NCI-H510A (cell line): ENCODE data around the gene VAV3.

ENCODE experiments used
- DNase-seq: peaks from one replicate; lab custom pipeline; 2025; lab: John Stamatoyannopoulos, UW

VAV3 gene

GRCh38 chr1:107789817-107790524 lies 175.0 kb downstream of the VAV3 start:
- DNase-seq, result no peak

DNA sequence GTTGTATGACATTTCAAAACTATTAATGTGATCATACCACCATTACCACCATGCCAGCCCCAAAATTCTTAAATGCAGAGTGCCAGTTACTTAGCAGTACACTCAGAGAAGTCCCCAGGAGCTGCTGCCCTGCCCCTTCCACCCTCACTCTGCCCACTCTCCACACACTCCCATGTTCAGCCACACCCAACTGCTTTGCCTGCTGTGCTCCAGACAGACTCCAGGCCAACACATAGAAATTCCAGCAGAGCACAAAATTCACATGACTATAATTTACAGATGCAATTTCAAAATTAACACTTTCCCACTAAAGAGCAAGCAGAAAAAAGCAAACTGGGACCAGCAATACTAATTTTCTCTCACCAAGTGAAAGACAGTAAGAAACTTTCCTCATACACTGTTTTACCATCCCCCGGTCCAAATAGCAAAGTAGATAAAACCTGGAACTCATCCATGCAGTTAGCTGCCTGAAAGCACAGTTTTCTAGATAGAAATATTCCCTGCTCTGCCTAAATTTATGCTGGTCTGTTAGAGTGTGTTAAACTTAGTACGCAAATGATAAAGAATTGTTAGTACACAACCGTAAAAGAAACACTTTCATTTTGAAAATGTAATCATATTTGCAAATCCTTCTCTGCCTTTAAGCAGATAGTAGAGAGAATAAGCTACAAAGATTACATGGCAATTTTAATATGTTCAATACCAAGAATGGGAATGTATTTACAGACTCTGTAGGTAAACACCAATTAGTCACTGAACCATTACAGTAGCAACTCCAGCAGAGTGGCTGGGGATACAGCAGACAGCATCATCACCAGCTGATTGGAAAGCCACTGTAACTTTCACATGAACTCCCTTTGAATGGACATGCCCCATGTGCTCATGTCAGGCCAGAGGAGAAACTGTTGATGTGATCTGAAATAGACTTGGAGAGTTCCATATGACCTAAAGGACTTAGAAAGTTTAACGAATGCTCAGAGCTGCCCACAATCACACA lies 176.5 kb downstream of the VAV3 start:
- no peak for DNase-seq

DNA sequence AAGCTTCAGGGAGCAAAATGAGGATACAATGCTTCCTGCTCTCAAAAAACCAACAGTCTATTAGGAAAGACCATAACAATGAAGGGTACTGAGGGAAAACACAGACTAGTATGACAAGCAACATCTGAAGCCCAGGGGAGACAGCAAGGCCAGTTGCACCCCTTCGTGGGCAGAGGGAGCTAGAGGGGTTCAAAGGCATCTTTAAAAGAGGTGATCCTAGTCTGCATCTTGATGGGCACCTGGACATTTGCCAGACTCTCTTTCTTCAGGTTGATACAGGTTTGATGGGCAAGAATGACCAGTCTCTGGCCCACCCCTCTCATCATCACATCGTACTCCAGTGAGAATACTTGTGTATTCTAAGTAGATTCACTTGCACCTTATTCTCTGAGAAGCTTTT lies 177.7 kb downstream of the VAV3 start:
- DNase-seq, result peak; percentile 56

DNA sequence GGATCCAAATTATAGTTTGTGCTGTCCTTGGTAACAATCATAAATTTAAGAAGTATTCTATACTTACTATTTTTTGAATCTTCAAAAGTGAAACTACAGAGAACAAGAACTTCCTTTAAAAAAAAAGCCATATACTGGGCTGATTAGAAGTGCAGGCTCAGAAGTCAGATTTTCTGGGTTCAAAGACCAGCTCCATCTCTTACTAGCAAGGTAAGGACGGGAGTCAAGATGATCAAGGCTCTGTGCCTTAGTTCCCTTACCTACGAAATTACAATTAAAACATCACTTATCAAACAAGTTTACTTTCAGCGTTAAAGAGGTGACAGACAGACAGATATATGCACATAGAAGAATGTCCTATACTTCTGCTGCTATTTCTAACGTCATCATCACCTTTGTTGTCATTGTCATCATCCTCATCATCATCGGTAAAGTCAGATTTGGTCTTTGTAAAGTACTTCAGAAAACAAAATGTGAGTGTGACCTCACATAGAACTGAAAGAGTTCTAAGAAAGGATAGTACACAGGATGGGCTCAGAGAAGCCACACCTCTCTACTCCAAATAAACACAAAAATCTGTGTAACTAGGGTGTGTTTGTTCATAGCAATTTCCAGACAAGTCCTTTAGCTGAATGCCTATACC lies 178.7 kb downstream of the VAV3 start:
- DNase-seq, result no peak

GRCh38 chr1:107785496-107786202 lies 179.3 kb downstream of the VAV3 start:
- no peak for DNase-seq

DNA sequence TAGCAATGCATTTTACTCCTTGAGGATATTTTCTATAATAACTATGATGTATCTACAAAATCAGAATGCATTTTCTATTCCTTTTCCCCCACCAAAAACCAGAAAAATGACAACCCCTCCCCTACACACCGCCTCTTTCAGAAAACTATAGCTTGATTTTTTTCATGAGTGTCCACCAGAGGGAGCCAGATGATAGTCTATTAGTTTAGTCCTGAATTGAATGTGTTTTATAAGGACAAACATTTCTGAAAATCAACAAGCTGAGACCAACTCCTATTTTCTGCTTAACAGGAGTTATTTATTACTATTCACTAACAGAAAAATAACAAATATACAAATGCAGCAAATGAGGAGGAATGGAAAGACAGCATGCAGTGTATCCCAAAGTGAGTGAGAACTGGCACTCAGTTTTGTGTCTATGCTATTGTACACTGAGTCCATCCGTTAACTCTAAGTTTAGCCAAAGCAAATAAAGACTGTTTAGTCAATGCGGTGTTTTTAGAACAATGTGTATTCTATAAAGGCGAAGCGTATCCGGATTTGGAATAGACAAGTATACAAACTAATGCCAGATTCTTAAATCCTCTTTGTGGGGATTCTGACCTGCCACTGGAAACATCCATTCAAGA lies 182.6 kb downstream of the VAV3 start:
- DNase-seq, result no peak

GRCh38 chr1:107781245-107781644 lies 183.7 kb downstream of the VAV3 start:
- no peak for DNase-seq

DNA sequence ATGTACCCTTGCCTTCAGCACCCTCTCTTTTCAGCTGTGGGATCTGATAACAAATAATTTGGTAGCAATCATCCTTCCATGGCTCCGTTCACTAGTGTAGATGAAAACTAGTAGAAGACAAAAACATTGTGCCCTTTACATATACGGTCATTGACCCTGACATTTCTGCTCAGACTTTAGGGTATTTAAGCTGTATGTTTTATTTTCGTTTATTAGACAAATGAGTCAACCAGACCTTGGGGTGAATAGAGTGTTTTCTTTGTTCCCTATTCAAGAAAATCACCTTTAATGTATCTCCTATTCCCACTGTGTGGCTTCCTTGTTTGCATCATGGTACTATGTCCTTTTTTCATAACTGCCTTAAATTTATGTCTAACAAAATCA lies 187.3 kb downstream of the VAV3 start:
- no peak for DNase-seq

DNA sequence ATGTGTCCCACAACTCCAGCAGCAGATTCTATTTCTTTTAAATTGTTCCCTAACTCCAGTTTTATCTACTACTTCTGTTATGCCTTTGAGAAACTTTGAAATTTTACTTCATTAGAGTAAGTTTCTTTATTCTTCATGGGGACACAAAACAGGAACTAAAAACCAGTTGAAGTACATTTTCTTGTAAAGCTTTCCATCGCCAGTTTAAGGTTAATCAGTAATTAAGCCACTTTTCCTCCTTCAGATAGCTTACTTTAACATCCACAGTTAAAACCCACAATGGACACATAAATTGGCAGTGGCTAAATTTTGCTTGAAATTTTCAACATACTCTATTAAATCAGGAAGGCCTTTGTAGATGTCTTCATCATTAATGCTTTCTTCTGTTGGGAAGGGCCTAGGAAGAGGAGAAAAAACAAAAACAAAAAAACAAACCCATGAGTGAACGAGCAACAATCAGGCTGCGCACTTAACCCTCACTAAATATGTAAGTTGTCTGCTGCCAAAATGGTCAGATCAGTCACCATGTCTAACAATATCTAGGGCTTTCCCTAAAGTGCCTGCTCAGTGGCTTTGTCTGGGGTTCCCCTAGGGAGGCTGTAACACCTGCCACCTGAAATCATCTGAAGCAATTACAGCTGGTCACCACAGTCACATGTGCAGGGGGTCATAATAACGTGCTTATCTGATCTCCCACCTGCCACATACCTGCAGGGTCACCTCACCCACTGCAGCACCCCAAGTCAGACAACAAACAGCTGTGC lies 187.9 kb downstream of the VAV3 start:
- DNase-seq, result no peak

GRCh38 chr1:107771377-107771776 lies 193.6 kb downstream of the VAV3 start:
- no peak for DNase-seq

DNA sequence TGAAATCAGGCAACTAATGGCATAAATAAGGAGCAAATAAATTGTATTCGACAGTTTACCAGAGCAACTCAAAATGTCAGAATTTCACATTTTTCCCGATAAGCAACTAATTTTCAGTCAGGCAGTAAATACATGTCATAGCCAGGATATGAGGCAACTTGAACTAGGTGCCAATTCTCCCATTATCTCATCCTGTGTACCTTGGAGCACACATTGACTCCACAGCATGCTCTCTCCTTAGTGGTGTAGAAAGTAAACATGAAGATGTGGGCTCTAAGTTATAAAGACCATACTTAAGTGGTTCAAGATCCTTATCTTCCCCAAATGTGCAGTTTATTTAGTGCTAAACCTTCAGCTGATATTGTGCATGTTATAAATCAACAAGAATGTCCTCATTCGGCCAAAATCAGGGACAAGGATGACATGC lies 197.8 kb downstream of the VAV3 start:
- DNase-seq, result no peak

- DNase-seq, result no peak
Observed at GRCh38 chr1:107766533-107766932, 198.4 kb downstream of the VAV3 start.

DNA sequence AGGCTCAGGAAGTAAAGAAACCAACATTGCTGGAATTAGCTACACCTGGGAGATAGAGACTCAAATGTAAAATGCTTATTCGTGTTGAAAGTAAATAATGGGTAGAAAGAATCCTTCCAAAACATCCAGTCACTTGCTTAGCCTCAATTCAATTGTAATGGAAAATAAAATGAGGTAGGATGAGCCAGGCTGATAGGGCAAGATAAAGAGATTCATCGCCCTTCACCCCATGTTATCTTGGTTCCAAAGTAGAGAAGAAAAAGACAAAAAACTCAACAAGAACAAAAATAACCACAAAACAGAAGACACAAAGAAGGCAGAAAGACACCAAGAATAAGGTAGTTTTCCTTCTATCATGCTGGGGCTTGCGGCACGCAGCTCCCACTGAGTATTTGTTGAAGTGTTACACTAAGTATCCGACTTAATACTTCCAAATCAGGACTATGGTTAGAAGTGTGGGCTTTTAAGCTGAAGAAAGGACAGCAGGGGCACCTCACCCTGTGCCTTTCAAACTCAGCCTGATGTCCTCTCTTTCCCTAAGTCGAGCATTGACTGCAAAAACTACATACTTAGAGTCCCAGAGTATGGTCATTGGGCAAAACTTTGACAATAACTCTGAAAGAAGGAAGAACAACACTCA lies 202.1 kb downstream of the VAV3 start:
- DNase-seq, result no peak

DNA sequence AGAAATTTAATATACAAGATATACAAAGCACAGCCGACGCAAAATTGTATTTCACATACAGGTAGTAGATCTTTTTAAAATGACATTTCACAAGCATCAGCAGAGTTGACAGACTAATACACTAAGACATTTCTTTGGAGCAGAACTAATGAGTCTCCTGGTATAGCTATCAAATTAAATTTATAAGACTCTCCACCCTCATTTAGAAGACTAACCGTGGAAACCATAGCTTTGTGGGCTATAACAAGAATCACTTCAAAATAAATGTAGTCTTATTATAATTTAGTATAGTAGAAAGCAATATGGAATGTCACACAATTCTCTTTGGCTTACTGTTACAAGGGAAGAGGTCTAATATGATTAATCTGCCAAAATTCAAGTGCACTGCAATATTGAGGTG lies 204.9 kb downstream of the VAV3 start:
- DNase-seq, result no peak

DNA sequence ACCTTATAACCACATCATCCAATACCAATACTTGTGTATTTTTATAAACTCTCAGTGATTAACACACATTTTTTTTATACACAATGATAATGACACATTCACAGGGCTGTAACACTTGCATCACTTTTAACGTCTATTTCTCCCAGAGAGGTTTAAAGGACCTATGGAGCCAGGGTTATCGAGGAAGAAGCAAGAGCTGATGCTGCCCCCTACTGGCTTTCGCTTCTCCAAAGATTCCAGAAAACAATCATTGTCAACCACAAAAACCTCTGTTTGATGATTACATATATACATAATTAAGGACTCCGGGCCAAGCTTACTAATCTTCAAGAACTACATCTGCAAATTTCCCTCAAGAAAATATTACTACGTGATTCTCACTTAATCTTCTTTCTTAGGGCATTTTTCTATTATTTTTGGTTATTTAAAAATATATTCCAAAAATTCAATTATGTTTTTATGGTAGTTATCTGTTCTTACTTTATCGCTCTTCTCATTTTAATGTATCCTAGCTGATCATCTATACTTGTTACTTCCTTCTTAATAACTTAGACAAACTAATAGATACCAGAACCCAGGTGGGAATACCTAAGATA lies 214.5 kb downstream of the VAV3 start:
- peak; percentile 62 for DNase-seq

DNA sequence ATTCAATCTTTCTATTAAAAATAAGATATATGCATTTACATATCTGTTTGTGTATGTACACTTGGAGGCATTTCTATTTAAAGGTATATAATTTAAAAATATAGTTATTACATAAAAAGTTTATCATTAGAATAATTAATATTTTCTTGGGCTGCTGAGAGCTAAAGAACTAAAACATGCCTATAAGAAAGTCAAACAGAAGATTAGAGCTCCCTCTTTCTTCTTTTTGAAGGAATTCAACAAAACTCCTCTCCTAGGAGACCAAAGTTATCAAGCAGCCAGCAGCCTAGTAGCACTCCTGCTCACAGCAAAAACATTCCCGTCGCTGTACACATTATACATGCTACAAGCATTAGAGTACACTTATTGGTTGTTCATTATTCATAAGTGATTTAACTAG lies 216.4 kb downstream of the VAV3 start:
- no peak for DNase-seq

DNA sequence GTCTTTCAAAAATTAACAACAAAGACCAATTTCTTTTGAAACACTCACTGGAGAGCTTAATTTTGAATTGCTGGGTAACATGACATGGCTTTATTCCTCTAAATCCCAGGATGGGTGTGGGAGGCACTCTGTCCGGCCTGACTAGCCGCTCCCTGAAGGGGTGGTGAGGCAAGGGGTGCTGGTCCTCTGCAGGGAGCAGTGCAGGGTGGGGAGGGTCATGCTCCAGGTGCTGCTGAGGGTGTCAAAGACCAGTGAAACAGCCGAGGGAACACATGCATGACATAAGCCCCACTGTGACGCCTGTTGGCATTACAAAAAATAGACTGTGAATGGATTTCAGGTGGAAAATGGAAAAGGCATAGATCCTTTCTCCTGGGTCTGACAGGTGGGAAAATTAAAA lies 223.7 kb downstream of the VAV3 start:
- DNase-seq, result no peak

GRCh38 chr1:107740579-107740978 lies 224.4 kb downstream of the VAV3 start:
- no peak for DNase-seq

- DNase-seq, result no peak
Observed at GRCh38 chr1:107739651-107740050, 225.3 kb downstream of the VAV3 start.

- no peak for DNase-seq
Observed at GRCh38 chr1:107739201-107739600, 225.8 kb downstream of the VAV3 start.
